ENCODE results near the gene TMC8.

Gene TMC8

DNA sequence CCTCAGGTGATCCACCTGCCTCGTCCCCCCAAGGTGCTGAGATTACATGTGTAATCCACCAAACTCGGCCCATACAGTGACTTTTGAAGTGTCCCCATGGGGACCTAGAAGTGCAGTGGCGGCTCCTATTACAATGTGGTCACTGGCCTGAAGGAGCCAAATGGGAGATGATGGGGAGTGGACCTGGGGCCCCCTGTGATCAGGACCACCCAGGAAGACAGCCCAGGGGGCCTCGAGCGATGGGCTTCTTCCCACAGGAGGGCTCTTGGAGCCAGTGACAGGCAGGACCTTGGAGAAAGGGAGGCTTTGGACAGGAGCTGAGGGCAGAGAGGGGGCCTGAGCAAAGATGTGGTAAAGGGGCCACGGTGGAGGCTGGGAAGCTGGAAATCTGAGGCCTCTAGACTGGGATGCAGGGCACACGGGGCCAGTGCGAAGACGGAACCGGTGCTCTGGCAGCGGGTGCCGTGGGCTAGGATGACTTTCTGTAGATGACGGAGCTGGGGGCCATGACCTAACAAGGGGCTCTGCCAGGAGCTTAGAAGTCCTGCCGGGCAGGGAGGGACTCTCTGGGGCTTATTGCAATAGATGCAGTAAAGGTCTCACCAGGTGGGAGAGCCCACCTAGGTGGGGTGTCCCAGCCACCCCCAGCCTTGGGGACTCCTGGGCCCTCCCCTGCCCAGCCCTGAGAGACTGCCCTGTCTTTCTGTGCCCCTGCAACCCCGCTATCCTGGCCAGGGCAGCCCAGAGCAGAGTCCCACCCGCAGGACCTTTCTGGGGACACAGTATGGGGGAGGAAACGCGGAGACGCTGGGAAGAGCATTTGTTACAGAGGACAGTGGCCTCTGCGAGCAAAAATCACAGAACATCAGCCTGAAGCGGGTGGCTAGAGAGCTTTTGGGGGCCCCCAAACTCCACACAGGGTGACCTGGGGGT, 12.9 kb downstream of the TMC8 start:
- Mint-ChIP-seq H3K4me3 (no peak overlapping the region), H3K36me3 (peaks cover 10% of the 10 kb centered on the region)

DNA sequence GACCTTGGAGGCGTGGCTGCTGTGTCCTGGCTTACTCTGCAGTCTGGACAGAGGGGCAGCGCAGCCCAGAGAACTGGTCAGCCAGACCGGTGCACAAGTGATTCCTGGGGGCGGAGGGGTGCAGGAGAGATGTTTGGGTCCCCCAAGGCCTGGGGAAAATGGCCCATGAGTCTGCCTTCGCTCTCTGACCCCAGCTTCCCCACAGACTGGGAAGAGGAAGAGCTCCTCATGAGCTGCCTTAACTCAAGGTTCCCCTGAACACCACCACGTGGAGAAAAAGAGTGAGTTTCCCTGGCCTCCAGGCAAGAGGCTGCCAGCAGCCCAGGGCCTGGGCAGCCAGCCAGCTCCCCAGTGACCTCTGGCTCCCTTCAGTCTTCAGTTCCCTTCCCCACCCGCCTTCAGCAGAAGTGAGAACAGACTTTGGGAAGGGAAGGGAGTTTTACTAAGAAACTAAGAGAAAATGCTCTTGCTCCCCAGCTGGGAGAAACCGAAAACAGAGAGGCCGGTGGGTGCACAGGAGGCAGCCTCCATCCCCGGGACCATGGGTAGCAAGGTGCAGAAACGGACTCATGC, 13.7 kb downstream of the TMC8 start:
- no peak overlapping the region for H3K4me3 Mint-ChIP-seq
- peaks cover 6% of the 10 kb centered on the region for H3K36me3 Mint-ChIP-seq
- ATAC-seq (ENCODE audit: low read depth) (no peak), DNase-seq (ENCODE audit: low spot score in 2 of 2) (no peak)
- no peaks in the 10 kb centered on the region for H3K27me3 Mint-ChIP-seq
- H3K27ac Mint-ChIP-seq = peak overlapping the region; percentile 86
- H3K9me3 Mint-ChIP-seq = no peaks in the 10 kb centered on the region
- peaks cover 54% of the 10 kb centered on the region for H3K4me1 Mint-ChIP-seq

More for the DNA sequence above, 12.9 kb downstream of the TMC8 start:
- H3K4me1 Mint-ChIP-seq = peaks cover 57% of the 10 kb centered on the region
- H3K9me3 Mint-ChIP-seq = no peaks in the 10 kb centered on the region
- H3K27me3 Mint-ChIP-seq = no peaks in the 10 kb centered on the region
- DNase-seq (ENCODE audit: low spot score in 2 of 2) = no peak
- peak overlapping the region; percentile 86 for H3K27ac Mint-ChIP-seq
- ATAC-seq (ENCODE audit: low read depth) = no peak

DNA sequence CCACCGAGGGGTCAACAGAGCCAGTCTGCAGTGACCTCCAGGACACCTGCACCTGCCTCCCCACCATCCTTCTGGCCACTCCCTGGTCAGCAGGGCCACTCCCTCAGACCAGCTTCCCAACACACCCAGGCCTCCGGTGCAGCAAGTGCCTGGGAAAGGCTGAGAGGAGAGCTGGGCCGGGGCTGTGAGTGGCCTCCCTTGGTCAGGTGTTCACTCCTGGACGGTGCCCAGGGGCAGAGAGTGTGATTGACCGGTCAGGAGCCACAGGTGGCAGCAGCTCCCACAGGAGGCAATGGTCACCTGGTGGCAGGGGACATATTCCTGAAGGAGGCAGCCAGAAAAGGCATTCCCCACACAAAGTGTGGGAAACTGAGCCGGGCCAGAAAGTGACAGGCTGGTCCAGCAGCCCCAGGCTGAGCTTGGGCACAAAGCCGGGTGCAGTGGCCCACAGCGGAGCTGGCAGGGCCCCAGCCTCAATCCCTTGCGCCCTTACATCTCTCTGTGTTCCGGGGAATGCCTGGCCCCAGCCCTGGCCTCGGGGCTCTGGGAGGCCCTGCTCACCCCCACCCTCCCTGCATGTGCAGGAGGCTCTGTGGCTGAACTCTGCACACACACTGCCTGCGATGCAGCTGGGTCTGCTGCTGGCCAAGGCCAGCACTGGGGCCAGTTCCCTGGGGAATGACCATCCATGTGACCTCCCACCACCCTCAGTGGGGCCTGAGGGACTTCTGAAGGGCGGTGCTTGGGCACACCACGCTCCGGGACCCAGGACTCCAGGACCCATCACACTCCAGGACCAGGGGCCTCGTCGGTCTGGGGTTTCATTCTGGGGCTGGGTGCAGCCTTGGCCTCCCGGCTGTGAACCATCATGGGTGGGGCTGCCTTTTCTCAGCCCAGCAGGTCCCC, 14.4 kb downstream of the TMC8 start:
- Mint-ChIP-seq H3K9me3 (no peaks in the 10 kb centered on the region), H3K36me3 (peaks cover 6% of the 10 kb centered on the region), H3K4me1 (peaks cover 50% of the 10 kb centered on the region), H3K4me3 (no peak overlapping the region), H3K27ac (peak overlapping the region; percentile 86), H3K27me3 (no peaks in the 10 kb centered on the region)
- ATAC-seq (ENCODE audit: low read depth) = no peak
- DNase-seq (ENCODE audit: low spot score in 2 of 2) = no peak

DNA sequence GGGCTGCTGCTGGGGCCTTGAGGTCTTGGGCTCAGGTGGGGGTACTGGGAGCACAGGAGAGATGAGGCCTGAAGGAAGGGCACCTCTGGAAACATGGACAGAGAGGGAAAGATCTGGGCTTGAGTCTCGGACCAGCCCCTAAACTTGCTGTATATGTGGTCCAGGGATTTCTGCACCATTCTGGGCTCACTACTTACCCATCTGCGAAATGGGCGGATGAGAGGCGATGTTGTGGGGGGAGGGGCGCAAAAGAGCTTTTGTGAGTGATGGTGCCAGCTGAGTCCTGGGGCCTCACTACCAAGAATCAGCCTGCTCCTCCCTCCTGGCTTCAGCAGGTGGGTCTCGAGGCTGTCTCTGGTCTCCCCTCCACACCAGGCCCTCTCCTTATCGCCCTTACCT, 15.9 kb downstream of the TMC8 start:
- Mint-ChIP-seq H3K36me3 (peaks cover under 1% of the 10 kb centered on the region), H3K4me1 (peaks cover 47% of the 10 kb centered on the region), H3K9me3 (peaks cover 4% of the 10 kb centered on the region), H3K4me3 (peak overlapping the region; percentile 21), H3K27me3 (no peaks in the 10 kb centered on the region), H3K27ac (peak overlapping the region; percentile 99)
- no peak for ATAC-seq (ENCODE audit: low read depth)
- DNase-seq (ENCODE audit: low spot score in 2 of 2) = no peak

DNA sequence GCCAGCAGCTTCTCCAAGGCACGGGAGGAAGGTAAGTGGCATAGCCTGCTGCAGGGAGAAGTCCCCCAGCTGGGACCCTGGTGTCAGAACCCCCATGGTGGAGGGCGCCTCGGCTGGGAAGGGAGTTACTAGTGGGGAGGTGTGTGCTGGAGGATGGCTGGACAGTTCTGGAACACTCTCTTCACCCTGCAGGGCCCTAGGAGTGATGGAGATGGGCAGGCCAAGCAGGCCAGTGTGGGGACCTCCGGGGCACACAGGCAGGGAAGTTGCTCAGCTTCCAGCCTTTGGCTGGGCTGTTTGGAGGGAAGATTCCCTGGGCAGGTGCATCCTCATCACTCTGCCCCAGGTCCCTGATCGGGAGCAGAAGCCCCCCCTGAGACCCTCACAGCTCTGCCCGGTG, 16.3 kb downstream of the TMC8 start:
- Mint-ChIP-seq H3K27ac (peak overlapping the region; percentile 99), H3K9me3 (peaks cover 4% of the 10 kb centered on the region)

DNA sequence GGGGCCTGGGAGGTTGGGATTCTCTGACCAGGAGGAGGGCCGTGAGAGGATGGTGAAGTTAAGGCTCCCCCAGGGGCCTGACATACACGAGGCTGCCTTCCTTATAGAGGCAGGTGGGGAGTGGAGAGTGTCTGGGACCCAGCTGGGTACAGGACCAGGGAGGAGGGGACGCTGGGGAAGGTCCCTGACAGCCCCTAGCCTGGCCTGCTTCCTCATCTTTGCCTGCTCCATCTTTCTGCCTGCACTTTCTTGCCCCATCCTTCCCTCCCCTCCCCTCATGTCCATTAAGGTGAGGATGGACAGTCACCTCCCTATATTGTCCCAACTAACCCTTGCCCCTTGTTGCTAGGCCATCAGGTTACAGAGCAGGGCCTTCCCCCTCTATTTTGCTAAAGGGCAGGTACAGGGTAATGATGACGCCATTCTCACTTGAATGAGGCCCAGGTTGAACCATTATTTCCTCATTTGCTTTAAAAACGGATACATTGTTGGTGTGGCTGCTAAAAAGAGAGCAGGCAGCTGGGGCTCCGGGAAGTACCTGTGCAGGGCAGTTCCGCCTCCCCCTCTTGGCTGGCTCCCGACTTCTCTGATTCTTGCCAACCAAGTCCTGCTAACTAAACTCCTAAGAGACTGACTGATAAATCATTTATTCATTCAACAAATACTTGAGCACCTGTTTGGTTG, 16.9 kb downstream of the TMC8 start:
- no peaks in the 10 kb centered on the region for H3K36me3 Mint-ChIP-seq
- ATAC-seq (ENCODE audit: low read depth) = peak; percentile 89
- H3K4me3 Mint-ChIP-seq = peak overlapping the region; percentile 51
- H3K27me3 Mint-ChIP-seq = no peaks in the 10 kb centered on the region
- peaks cover 4% of the 10 kb centered on the region for H3K9me3 Mint-ChIP-seq
- H3K27ac Mint-ChIP-seq = peak overlapping the region; percentile 99
- H3K4me1 Mint-ChIP-seq = peaks cover 44% of the 10 kb centered on the region
- DNase-seq (ENCODE audit: low spot score in 2 of 2) = peak; percentile 68 to 81

More for the DNA sequence above, 16.3 kb downstream of the TMC8 start:
- peaks cover 46% of the 10 kb centered on the region for H3K4me1 Mint-ChIP-seq
- no peaks in the 10 kb centered on the region for H3K27me3 Mint-ChIP-seq
- ATAC-seq (ENCODE audit: low read depth) (no peak), DNase-seq (ENCODE audit: low spot score in 2 of 2) (no peak)
- H3K4me3 Mint-ChIP-seq = peak overlapping the region; percentile 46
- no peaks in the 10 kb centered on the region for H3K36me3 Mint-ChIP-seq

DNA sequence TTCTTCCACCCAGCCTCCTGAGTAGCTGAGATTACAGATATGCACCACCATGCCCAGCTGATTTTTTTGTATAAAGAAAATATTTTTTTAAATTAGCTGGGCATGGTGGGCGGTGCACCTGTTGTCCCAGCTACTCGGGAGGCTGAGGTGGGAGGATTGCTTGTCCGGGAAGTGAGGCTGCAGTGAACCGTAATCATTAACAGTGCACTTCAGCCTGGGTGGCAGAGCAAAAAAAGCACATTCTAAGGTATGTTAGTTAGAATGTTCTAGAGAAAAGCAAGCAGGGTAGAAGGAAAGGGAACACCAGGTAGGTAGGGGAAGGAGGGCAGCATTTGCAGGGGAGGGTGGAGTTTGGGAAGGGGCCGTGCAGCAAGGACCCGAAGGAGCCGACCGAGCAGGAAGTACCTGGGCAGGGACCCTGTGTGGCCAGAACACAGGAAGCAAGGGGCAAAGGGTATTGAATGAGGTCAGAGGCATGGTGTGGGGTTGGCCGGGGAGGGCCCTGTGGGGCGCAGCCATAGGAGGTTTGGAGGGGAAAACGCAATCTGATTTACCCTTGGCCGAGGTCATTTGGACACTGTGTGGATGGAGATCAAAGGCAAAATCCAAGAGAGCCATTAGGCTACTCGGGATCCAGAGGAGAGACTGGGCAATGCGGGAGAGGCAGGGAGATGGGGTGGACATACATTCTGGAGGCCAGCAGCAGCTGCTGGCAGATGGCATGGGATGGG, 17.9 kb downstream of the TMC8 start:
- H3K27ac Mint-ChIP-seq = peak overlapping the region; percentile 99
- peaks cover 42% of the 10 kb centered on the region for H3K4me1 Mint-ChIP-seq

DNA sequence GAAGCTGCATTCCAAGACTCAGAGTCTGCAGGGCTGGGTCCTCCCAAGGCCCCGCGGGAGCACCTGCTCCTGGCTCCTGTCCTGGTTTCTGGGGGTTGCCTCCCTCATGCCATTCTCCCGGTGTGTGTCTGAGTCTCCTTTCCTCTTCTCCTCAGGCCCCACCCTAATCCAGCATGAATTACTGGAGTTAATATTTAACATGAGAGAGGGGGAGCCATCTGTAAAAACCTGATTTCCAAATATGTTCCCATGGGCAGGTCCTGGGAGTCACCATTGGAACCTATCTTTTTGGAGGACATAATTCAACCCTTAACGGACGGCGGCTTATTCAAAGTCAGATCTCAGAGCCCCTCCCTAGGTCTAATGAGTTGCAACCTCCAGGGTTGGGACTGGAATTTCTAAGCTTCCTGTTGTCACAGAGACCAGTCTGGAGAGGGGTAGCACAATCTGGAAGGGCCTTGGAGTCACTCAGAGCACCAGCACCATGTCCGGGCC, 21.0 kb downstream of the TMC8 start:
- no peak overlapping the region for H3K4me3 Mint-ChIP-seq
- DNase-seq (ENCODE audit: low spot score in 2 of 2) = no peak
- no peak overlapping the region for H3K27ac Mint-ChIP-seq
- peaks cover 36% of the 10 kb centered on the region for H3K4me1 Mint-ChIP-seq
- no peaks in the 10 kb centered on the region for H3K36me3 Mint-ChIP-seq
- peaks cover 4% of the 10 kb centered on the region for H3K9me3 Mint-ChIP-seq
- no peaks in the 10 kb centered on the region for H3K27me3 Mint-ChIP-seq
- no peak for ATAC-seq (ENCODE audit: low read depth)

More for the DNA sequence above, 17.9 kb downstream of the TMC8 start:
- Mint-ChIP-seq H3K27me3 (no peaks in the 10 kb centered on the region), H3K9me3 (peaks cover 4% of the 10 kb centered on the region), H3K36me3 (no peaks in the 10 kb centered on the region), H3K4me3 (peak overlapping the region; percentile 57)
- ATAC-seq (ENCODE audit: low read depth) = no peak
- DNase-seq (ENCODE audit: low spot score in 2 of 2) = no peak

DNA sequence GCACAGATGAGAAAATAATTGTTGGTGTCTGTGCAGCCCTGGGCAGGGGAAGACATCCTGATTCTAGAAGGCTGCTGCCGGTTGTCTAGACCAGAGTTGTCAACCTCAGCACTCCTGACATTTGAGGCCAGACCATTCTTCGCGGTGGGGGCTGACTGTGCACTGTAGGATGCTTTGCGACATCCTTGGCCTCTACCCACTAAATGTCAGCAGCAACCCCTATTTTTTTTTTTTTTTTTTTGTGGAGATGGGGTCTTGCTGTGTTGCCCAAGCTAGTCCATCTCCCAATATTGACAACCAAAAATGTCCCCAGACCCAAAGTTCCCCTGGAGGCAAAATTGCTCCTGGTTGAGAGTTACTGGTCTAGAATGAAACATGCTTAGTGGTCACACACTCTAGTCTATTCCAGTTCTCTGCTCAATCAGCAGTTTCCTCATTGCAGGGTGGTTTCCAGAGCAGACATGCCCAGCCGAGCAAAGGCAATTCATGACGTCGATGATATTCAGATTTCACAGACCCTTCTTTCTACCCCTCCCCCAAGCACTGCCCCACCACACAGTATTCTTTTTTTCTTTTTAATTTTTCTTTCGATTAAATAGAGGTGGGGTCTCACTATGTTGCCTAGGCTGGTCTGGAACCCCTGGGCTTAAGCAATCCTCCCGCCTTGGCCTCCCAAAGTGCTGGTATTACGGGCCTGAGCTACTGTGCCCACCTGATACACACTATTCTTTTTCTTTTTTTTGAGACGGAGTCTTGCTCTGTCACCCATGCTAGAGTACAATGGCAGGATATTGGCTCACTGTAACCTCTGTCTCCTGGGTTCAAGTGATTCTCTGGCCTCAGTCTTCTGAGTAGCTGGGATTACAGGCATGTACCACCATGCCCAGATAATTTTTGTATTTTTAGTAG, 24.6 kb downstream of the TMC8 start:
- H3K4me1 Mint-ChIP-seq = peaks cover 27% of the 10 kb centered on the region
- DNase-seq (ENCODE audit: low spot score in 2 of 2) = peak; percentile 60 to 79

DNA sequence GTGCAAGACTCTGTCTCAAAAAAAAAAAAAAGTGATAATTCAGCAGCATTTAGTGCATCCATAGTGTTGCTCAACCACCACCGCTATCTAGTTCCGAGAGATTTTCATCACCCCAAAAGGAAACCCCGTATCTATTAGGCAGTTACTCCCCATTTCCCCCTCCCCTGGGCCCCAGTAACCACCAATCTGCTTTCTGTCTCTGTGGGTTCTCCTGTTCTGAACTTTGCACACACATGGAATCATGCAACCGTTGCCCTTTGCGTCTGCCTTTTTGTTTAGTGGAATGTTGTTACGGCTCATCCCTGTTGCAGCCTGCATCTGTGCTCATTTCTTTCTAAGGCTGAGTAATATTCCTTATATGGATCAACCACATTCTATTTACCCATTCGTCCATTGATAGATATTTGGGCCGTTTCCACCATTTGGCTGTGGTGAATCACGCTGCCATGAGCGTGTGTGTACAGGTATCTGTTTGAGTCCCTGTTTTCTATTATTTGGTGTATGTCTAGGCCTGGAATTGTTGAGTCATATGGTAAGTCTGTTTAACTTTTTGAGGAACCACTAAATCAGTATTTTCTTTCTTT, 29.1 kb downstream of the TMC8 start:
- no peaks in the 10 kb centered on the region for H3K27me3 Mint-ChIP-seq
- DNase-seq (ENCODE audit: low spot score in 2 of 2) = no peak
- no peak for ATAC-seq (ENCODE audit: low read depth)
- H3K4me3 Mint-ChIP-seq = no peak overlapping the region
- H3K36me3 Mint-ChIP-seq = no peaks in the 10 kb centered on the region
- peaks cover 18% of the 10 kb centered on the region for H3K4me1 Mint-ChIP-seq
- H3K27ac Mint-ChIP-seq = peak overlapping the region; percentile 60
- H3K9me3 Mint-ChIP-seq = no peaks in the 10 kb centered on the region

More for the DNA sequence above, 24.6 kb downstream of the TMC8 start:
- no peak overlapping the region for H3K4me3 Mint-ChIP-seq
- no peaks in the 10 kb centered on the region for H3K27me3 Mint-ChIP-seq
- H3K27ac Mint-ChIP-seq = peak overlapping the region; percentile 94
- peaks cover 4% of the 10 kb centered on the region for H3K9me3 Mint-ChIP-seq
- H3K36me3 Mint-ChIP-seq = no peaks in the 10 kb centered on the region
- peak; percentile 88 for ATAC-seq (ENCODE audit: low read depth)

DNA sequence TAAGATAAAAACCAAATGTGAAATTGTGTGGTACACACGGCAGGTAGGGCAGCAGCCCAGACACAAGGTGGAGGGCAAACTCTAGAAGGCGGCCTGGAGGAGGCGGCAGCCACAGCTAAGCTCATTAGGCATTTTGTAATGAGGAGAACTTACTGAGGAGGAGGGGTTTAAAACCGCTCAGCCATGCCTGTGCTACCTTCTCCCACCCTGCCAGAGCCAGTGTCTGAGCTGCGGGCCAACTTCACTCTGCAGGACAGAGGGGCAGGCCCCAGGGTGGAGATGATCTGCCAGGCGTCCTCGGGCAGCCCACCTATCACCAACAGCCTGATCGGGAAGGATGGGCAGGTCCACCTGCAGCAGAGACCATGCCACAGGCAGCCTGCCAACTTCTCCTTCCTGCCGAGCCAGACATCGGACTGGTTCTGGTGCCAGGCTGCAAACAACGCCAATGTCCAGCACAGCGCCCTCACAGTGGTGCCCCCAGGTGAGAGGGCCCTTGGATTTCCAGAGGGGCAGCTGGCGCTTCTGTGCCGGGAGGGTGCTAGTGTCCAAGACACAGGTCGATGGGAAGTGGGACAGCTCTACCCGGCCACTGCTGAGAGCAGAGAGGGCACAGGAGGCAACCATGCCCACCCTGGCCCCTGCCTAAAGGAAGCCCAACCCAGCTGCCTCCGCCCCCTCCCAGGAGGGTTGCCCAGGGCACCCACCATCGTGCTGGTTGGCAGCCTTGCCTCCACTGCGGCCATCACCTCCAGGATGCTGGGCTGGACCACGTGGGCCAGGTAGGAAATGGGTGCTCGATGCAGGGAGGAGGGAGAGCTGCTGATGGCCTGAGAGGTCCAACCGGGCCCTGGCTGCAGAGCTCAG, 33.5 kb downstream of the TMC8 start:
- Mint-ChIP-seq H3K9me3 (no peaks in the 10 kb centered on the region), H3K4me3 (no peak overlapping the region), H3K27me3 (no peaks in the 10 kb centered on the region), H3K27ac (no peak overlapping the region), H3K4me1 (peaks cover 12% of the 10 kb centered on the region), H3K36me3 (no peaks in the 10 kb centered on the region)
- ATAC-seq (ENCODE audit: low read depth) = no peak
- DNase-seq (ENCODE audit: low spot score in 2 of 2) = no peak
